Heart right ventricle (tissue), 16 donors: ENCODE measurements around the gene CWC22. TPM values are rescaled to one million over a fixed set of nuclear protein-coding genes. Genes with fewer than 3 reads are reported as not detected.

ENCODE experiments used
- ATAC-seq, 8 donors: fragments of 200-7000 bp; cut with Tn5 transposase; one replicate each; pipeline ENCODE4 v1.9.1; 2020; ENCODE audit warnings: mild to moderate bottlenecking in 8 of 8, moderate library complexity in 8 of 8, moderate number of reproducible peaks in 1 of 8
- DNase-seq, 2 donors: peaks; one replicate each; pipeline ENCODE4 v3.0.0-alpha.2; 2020
- H3K27ac ChIP-seq, 10 donors: fragments of 200-600 bp; sonication (generic) in 2 of 10; one replicate each; pipeline versions ENCODE4 v1.5.0 to v1.8.0; 2020 to 2022; ENCODE audit warnings: mild to moderate bottlenecking in 3 of 10
- H3K27me3 ChIP-seq, 7 donors: fragments of 200-600 bp; one replicate each; pipeline ENCODE4 v1.8.0; 2021 to 2022; ENCODE audit warnings: mild to moderate bottlenecking in 2 of 7
- H3K36me3 ChIP-seq, 9 donors: fragments of 200-600 bp; sonication (generic) in 1 of 9; one replicate each; pipeline versions ENCODE4 v1.5.0 to v1.8.0; 2020 to 2022; ENCODE audit warnings: mild to moderate bottlenecking in 2 of 9
- H3K4me1 ChIP-seq, 9 donors: fragments of 200-600 bp; sonication (generic) in 1 of 9; one replicate each; pipeline versions ENCODE4 v1.5.0 to v1.8.0; 2020 to 2022; ENCODE audit warnings: mild to moderate bottlenecking in 4 of 9
- H3K4me3 ChIP-seq, 10 donors: fragments of 200-600 bp; sonication (generic) in 2 of 10; one replicate each; pipeline versions ENCODE4 v1.5.0 to v1.8.0; 2020 to 2022; ENCODE audit warnings: mild to moderate bottlenecking in 7 of 10, moderate library complexity in 2 of 10
- H3K9me3 ChIP-seq, 11 donors: fragments of 200-600 bp in 10 of 11; sonication (generic) in 2 of 11; one replicate each; pipeline versions ENCODE4 v1.5.0 to v1.8.0; 2013 to 2022; ENCODE audit warnings: mild to moderate bottlenecking in 2 of 11, control low read depth in 1 of 11, moderate library complexity in 1 of 11
- CTCF ChIP-seq, 9 donors: fragments of 200-600 bp; sonication (generic) in 2 of 9; IDR thresholded peaks; one replicate each; pipeline versions ENCODE4 v1.5.0 to v1.8.0; 2021 to 2022; ENCODE audit warnings: antibody characterized with exemption in 9 of 9, mild to moderate bottlenecking in 5 of 9, moderate library complexity in 1 of 9
- WGBS, 2 donors: extraction: QIAGEN DNeasy Blood & Tissue Kit; methylation state at CpG; one replicate each; pipeline ENCODE4 v1.1.7; 2013; ENCODE audit warnings: inconsistent platforms in 1 of 2; 5-methylcytosine and 5-hydroxymethylcytosine counted together
- intact Hi-C, 10 donors: fragments of 100-400 bp; cut with DNase I; formaldehyde crosslinking; loops; one replicate each; pipeline versions ENCODE4 v1.11.1 to v1.14.2; 2022
- polyA plus RNA-seq, 2 donors: library from polyadenylated mRNA; stranded (reverse); fragments of 200-250 nt; gene quantifications; one replicate each; pipeline ENCODE4 v1.2.3, GENCODE V29; 2013
- total RNA-seq, 10 donors: library from RNA; stranded (reverse); fragmentation: NEBNext Ultra II Directional in 3 of 10; extraction: Animal tissue kit (Norgen Biotek cat#: 25700) in 3 of 10; gene quantifications; one replicate each; pipeline versions ENCODE4 v1.2.1 to v1.2.4, GENCODE V29; 2021 to 2023
- donor health status: Arrhythmogenic right ventricular cardiomyopathy.
- donor health status: ischemic (EF 13 %, LVEDD 7.1; RV severe dilation, severe dysfunction).
- donor health status: healthy with polysubstance abuse.
- donor health status: DM: no; HTN: yes; CAD: no.
- donor health status: DM: no; HTN: no; CAD: no.
- donor health status: ischemic (EF 25% LVEDD 6.9; RV normal size, moderate dysfunction).
- donor health status: ischemic (EF 25% LVEDD 5.7; RV mildly dilated, moderate dysfunction).
- donor health status: healthy.
- donor health status: DM: yes; HTN: yes; CAD: no.
- donor health status: Ischemic cardiomyopathy.
- donor health status: ischemic (EF 35%, LVEDD 5.7; RV mildly dilated, moderate dysfunction).
- donor health status: nonischemic (EF 11% LVEDD 7.7; RV severe dilation, severe dysfunction).
- donor health status: DM: yes; HTN: yes; CAD: no.
- donor health status: PGD.
- donor health status: ischemic (EF 29% LVEDD 5.4; RV normal size, mild dysfunction).
- donor health status: nonischemic (EF 23%, LVEDD 6.1; RV moderate dilation, normal function).

Gene CWC22
- total and polyA plus RNA-seq, 12 donors, result 5.6 to 16.0 (median 12.6) TPM

GRCh38 chr2:179899666-179900065 lies 107.4 kb downstream of the CWC22 start:
- Histone ChIP-seq H3K36me3 (no peaks in the 10 kb centered on the region), H3K4me1 (no peaks in the 10 kb centered on the region), H3K27ac (no peak overlapping the region), H3K27me3 (no peaks in the 10 kb centered on the region), H3K9me3 (peaks cover 0 to 11% (median 0%) of the 10 kb centered on the region in 11 donors), H3K4me3 (no peak overlapping the region)
- no peak for ATAC-seq
- 94 to 98% methylated on average over 1 of the region's 1 CpG for WGBS, 2 donors
- no peak for TF ChIP-seq CTCF (IDR thresholded peaks at IDR 0.05)
- intact Hi-C loops, result no loop called here
- no peak for DNase-seq

DNA sequence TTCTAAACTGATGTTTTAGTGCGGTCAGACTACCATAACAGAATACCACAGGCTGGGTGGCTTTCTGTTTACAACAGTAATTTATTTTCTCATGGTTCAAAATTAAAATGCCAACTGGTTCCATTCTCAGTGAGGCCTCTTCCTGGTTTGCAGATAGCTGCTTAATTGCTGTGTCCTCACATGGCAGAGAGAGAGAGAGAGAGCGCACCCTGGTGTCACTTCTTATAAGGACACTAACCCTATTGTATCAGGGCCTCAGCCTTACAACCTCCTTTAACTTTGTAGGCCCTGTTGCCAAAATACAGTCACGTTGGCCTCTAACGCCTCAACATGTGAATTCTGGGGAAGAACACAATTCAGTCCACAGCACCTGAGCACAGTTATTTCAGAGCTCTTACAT lies 108.2 kb downstream of the CWC22 start:
- peaks cover 0 to 8% (median 0%) of the 10 kb centered on the region in 11 donors for H3K9me3 ChIP-seq
- no peaks in the 10 kb centered on the region for H3K36me3 ChIP-seq
- no peak overlapping the region for H3K4me3 ChIP-seq
- ATAC-seq, result no peak
- 70 to 79% methylated on average over 4 of the region's 4 CpGs for WGBS, 2 donors
- no peak for DNase-seq
- H3K4me1 ChIP-seq, result no peaks in the 10 kb centered on the region
- no peak overlapping the region for H3K27ac ChIP-seq
- peak in 2 of 9 donors; percentile 12 to 15 for TF ChIP-seq CTCF (IDR thresholded peaks at IDR 0.05)
- H3K27me3 ChIP-seq, result no peaks in the 10 kb centered on the region
- intact Hi-C loops, result no loop called here

Other genes starting within 250 kb of the CWC22 start
- 10 to 100 TPM in 2 of 10 donors, 1 to 10 TPM in 5, under 1 TPM in 3; 0.19 to 19.7 (median 2.0) TPM for gene ZNF385B, start 145.7 kb downstream of the CWC22 start, total RNA-seq
- under 1 TPM; 0.26 to 0.59 TPM for gene ZNF385B, start 145.7 kb downstream of the CWC22 start, polyA plus RNA-seq